IPS-NIHi7 (cell line): ENCODE measurements around the gene OR4D10.
"Not testable (repeated sequence)": the region's sequence is repeated elsewhere in the genome, so short reads cannot be mapped to it uniquely, and the experiment has no call there.

ENCODE experiments used
- DNase-seq: peaks from one replicate; pipeline ENCODE4 v3.0.0; 2012; ENCODE audit warnings: mixed read lengths; ENCODE audit errors: extremely low spot score

Gene OR4D10

DNA sequence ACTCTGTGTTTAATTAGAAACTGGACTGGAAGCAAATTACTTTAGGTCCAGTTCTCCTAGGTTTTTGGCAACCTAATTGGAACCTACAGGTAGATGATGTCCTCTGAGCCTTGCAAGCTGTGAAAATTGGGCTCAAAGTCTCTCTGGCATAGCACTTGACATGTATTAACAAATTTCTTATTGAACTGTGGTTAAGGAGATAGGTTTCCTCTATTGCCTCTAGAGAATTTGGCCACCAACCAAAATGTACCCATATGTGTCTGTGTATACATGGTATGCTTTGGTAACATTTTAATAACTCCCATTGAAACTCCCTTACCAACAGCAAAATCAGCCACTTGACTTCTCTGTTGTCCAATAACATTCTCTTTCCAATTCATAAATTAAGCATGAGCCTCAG lies at the start of gene OR4D10:
OR4D10 (plus strand) TSS at position 301 of the 400 bp plus-strand sequence. CDS start 4,115 bp downstream, outside the sequence.
- no peak for DNase-seq

DNA sequence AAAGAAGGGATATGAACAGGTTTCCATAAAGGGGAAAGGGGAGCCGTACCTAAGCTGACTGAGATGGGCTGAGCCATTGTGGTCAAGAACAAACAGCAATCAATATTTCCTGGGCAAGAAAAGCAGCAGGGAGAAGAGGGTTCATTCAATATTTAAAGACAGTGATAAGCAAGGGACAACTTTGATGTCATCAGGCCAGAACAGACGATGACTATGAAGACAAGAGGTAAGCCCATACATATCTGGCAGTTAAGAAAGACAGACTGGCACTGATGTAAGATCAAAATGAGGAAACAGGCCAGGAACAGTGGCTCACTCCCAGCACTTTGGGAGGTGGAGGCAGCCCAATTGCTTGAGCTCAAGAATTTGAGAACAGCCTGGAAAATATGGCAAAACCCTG lies 49.3 kb upstream of the OR4D10 start:
- no peak for DNase-seq

DNA sequence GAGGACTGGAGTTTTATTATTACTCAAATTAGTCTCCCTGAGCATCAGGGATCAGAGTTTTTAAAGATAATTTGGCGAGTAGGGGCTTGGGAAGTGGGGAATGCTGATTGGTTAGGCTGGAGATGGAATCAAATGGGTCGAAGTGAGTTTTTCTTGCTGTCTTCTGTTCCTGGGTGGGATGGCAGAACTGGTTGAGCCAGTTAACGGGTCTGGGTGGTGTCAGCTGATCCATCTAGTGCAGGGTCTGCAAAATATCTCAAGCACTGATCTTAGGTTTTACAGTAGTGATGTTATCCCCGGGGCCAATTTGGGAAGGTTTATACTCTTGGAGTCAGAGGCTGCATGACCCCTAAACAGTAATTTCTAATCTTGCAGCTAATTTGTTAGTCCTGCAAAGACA lies 48.0 kb upstream of the OR4D10 start:
- no peak for DNase-seq

DNA sequence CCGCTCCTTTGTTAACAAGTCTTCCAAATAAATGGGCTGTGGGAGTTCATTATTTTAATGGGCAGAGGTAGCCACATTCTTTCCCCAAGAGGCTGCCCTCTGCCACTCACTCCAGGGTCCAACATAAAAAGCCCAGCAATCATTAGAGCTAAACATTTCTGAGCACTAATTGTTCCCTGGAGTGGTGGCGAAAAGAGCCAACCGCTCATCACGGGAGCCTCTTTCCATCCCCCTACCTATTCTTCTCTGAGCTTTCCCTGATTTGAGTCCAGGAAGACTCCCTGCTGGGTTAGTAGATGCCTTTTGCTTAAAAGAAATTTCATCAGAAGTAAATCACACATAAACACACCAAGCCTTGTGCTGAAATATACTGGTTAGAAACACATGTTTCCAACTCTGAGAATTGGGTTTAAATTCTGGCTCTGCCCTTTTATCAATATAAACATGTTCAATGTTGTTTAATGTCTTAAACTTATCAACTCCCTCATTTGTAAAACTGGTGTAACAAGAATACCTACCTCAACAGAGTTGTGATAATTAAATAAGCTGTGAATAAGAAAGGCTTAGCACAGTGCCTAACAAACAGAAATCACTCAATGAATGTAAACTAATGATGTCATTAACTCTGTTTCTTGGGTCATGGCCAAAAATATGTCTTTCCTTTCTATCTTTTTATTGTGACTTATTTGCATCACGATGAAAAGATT lies 46.6 kb upstream of the OR4D10 start, which contains the start of gene OR5A2:
OR5A2 (minus strand) TSS at position 53 of the 707 bp plus-strand sequence. CDS start 3,460 bp downstream, outside the sequence.
- peak; percentile 63 for DNase-seq

DNA sequence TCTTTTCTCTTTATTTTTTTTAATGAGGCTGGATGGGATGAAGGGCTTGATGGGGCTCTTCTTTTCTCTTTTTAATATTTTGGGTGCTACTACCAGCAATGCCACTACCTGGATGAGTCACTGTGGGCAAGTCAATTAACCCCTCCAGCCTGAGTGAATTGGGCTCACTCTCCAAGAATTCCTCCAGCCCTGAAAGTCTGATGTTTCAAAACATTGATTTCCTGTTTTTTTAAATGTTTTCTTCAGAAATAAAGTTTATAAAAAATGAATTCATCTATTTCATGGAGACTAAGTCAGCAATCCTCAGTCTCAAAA lies 46.1 kb upstream of the OR4D10 start:
- no peak for DNase-seq

DNA sequence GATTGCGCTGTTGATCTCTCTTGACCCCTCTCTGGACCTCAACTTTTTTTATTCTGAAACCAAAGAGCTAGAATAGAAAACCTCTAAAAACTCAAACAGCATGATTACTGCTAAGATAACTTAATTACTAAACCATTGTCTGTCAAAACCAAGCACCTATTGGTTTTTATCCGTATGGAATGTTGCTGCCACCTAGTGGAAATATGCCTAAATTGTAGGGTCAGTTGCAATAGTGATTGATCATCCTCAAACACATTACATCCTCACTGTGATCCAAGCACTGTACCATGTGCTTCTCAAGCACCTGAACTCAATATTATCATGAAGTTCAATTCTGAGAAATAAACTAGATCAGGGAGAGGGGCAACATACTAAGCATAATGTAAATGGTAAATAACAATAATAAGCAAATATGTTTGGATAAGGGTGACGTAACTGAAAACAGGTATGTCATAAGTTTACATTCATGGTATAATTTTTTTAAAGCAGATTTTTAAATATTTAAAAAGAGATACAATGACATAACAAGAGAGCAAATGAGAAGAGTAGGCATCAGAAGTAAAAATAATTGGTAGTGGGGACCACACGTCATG lies 43.1 kb upstream of the OR4D10 start:
- peak; percentile 66 for DNase-seq

DNA sequence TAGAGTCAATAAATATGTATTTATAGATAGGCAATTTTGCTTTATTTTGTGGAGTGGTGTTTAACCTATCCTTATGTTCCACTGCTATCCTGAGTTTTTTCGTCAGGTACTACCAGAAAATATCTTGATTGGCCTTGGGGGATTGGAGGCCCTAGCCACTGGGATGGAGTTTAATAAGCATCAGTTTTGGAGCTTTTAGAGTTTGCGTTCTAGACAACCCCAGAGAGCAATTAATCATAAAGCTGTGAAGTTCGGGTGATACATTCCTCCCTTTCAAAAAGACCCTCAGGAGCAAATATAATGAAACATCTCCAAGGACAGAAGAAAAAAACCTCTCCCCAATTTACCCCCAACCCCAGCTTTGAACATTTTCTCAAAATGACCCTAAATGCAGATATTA lies 36.9 kb upstream of the OR4D10 start, which contains the start of gene OR5A1:
OR5A1 (plus strand) TSS at position 301 of the 400 bp plus-strand sequence. CDS start 6,700 bp downstream, outside the sequence.
- no peak for DNase-seq

DNA sequence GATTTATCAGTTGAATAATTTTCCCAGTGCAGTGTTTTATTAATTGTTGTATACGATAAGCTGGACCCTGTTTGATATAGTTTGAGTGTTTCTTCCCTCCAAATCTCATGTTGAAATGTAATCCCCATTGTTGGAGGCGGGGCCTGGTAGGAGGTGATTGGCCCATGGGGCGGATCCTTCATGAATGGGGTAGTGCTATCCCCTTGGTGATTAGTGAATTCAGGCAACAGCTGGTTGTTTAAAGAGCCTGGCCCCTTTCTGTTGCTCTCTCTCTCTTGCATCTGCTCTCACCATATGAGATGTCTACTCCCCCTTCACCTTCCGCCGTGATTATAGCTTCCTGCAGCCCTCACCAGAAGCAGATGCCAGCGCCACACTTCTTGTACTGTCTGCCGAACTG lies 35.3 kb upstream of the OR4D10 start:
- DNase-seq: no peak

DNA sequence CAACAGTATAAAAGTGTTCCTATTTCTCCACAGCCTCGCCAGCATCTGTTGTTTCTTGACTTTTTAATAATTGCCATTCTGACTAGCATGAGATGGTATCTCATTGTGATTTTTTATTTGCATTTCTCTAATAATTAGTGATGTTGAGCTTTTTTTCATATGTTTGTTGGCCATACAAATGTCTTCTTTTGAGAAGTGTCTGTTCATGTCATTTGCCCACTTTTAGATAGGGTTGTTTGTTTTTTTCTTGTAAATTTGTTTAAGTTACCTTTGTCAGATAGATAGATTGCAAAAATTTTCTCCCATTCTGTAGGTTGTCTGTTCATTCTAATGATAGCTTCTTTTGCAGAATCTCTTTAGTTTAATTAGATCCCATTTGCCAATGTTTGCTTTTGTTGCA lies 27.5 kb upstream of the OR4D10 start:
- not testable (repeated sequence) for DNase-seq

DNA sequence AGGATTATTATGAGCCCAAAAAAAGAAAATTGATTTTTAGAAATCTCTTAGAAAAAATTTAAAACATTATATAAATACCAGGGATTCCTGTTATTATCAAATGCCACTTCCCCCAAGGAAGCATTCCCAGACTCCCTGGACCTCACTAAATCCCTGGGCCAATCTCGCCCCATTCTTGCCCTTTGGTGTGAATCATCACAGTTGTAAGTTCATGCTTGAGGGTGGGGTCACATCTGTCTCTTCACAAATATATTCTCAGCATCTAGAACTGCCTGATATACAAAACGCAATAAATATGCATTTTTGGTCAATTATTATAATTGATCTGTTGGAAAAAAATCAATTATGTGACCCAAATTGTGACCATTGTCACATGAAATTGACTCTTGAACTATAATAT lies 24.6 kb upstream of the OR4D10 start:
- no peak for DNase-seq

DNA sequence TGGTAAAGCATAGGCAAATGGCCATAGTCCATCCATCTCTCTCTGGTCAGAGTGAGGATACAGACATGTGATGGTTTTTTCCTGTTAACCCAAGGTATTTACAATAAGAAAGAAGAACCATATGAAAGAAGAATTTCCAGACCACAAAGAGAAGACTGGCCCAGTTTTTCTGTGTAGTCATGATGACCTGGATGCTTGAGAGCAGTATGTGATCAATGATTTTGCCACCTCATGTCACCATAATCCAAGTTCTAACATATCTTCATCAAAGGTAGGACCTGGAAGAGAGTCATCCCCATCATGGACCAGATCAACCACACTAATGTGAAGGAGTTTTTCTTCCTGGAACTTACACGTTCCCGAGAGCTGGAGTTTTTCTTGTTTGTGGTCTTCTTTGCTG lies 16.5 kb upstream of the OR4D10 start, which contains the start of gene OR4D6:
OR4D6 (plus strand) TSS at position 301 of the 400 bp plus-strand sequence; CDS start at position 301, 0 bp downstream.
- no peak for DNase-seq

DNA sequence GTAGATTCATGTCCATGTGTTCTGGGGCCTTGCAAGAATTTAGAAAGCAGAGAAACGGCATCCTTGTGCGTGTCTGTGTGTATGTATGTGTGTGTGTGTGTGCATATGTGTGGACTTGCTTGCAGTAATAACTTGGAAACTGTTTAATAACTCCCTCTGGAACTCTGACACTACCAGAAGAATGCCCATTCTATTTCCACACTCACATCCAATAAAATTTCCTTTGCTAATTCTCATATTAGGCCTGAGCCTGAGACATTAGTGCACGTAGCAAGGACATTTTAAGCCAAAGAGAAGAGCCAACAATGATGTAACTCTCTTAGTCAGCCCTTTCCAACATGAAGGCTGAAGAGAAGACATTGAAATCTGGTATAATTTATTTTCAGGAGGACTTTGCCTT lies 13.2 kb upstream of the OR4D10 start:
- no peak for DNase-seq

DNA sequence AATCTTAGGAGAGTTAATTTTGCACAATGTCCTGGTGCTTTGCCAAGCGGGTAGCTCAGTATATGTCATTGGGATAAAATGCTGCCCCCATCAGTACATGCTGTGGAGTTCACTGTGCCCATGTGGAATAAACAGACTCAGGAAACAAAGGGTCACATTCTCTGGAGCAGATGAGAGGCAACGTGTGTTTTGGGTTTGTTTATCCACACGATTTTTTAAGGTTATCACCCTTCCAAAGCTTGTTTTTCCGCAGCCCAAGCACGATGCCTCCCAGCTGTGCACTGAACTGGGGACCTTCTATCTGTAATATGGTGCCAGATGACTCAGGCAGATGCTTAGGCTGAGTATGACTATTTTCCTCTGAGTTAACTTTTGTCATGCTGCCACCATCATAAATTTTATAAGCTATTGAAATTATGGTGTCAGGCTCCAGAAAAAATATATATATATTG lies 9.9 kb upstream of the OR4D10 start:
- peak; percentile 19 for DNase-seq

DNA sequence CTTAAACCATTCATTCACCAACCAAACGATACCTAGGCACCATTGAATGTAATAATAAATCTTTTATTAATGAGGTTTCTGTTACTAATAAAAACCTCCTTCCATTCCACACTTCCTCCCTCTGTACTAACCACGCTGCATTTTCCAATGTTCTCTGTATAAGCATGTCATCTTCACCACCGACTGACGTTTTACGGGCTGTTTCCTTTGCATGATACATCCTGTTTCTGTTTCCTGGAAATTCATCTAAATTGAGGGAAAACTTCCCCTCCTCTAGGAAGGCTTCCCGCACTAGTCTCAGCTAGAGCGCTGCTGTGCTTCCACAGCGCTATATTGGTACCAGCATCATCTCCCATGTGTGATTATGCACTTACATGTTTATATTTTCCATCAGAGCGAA lies 2.1 kb downstream of the OR4D10 start:
- no peak for DNase-seq

DNA sequence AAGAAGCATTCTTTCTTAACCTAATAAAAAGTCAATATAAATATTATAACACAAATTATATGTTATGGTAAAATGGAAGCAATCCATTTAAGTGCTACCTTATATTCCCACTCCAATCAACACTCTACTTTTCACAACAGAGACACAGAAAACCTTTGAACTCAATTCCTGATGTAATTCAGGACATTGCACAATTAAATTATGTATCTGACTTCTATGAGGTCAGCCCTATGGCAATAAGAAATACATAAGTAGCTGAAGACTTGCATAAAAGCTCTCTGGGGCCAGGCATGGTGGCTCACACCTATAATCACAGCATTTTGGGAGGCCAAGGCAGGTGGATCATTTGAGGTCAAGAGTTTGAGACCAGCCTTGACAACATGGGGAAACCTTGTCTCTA lies 6.8 kb downstream of the OR4D10 start:
- DNase-seq: no peak

DNA sequence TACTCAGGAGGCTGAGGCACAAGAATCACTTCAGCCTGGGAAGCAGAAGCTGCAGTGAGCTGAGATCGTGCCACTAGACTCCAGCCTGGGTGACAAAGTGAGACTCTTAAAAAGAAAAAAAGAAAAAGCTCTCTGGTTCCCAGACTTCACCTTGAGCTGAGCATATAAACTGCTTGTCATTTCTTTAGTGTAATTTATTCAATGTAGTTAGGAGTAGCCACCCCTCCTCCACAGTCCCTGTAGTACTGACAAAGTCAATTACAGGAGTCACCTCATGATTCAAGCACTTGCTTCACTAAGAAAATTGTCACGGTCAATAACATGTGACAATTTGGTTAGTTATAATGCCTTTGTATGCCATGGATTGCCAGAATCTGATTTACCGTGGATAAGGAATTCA lies 7.2 kb downstream of the OR4D10 start:
- DNase-seq: no peak

DNA sequence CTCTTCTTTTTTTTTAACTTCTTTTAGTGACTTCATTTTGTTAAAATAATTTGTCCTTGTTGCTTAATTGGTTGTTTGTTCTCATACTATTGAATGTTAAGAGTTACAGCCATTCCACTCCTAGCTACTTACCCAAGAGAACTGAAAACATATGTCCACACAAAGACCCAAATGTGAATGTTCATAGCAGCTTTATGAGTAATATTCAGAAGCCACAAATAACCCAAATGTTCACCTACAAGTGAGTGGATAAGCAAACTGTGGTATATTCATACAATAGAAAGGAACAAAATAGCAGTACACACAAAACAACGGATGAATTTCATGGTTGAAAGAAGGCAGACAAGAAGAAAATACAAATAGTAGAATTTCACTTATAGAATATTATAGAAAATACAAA lies 28.8 kb downstream of the OR4D10 start:
- no peak for DNase-seq

DNA sequence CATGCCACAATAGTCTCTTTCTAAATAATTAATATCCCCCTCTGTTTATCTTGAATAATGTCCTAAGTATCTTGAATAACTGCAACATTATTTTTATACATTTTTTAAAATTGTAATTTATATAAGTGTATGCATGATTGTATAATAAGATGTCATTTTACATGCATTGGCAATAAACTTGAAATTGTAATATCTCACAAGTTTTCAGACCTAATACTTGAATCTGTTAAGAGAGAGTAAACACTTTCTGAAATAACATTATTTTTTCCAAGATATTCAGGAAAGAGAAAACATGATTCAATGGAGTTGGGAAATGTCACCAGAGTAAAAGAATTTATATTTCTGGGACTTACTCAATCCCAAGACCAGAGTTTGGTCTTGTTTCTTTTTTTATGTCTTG lies 30.2 kb downstream of the OR4D10 start, which contains the start of gene OR4D11:
OR4D11 (plus strand) TSS at position 301 of the 400 bp plus-strand sequence; CDS start at position 301, 0 bp downstream.
- no peak for DNase-seq

DNA sequence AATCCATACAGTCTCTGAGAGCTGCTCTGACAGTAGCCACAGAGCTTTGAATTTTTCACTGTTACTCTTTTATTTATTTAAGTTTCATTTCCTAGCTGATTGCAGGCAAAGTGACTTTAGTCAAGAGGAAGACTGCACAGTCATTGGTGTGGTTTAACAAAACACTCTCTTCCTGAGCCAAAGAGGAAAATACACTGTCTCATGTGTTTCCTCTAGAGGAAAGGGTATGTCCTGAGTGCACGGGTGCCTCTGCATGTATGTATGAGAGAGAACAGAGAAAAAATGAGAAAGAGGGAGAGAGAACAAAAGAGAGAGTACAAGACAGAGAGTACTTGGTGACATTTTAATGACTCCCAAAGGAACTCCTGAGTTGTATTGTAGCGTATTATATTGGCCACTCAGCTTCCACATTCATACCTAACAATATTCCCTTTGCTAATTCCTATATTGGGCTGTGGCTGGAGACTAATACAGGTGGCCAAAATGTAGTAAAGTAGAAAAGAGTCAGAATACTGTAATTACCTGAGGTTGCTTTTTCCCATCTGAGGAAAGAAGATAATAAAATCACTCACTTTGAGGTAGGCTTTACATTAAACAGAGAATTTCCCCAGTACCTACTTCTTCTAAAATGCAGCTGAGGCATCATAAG lies 38.0 kb downstream of the OR4D10 start, which contains the start of gene OR4D9:
OR4D9 (plus strand) TSS at position 599 of the 649 bp plus-strand sequence. CDS start 3,374 bp downstream, outside the sequence.
- DNase-seq: no peak

DNA sequence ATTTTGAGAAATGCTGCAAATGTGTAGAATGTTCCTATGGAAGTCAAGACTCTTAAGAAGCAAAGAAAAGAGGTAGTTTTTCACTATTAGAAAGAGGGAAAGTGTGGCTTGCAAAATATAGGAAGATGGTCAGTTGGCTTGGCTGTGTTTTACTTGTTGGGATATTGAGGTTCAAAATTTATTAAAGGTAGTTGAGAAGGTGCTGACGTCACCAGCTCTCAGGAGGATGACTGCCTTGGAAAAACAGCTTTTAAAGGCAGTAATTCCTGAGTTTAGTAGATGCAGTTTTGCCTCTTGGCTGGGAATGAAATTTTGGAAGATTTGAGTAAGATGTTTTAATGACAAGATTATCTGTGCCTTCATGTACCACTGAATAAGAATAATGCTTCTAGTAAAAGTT lies 38.6 kb downstream of the OR4D10 start:
- no peak for DNase-seq

DNA sequence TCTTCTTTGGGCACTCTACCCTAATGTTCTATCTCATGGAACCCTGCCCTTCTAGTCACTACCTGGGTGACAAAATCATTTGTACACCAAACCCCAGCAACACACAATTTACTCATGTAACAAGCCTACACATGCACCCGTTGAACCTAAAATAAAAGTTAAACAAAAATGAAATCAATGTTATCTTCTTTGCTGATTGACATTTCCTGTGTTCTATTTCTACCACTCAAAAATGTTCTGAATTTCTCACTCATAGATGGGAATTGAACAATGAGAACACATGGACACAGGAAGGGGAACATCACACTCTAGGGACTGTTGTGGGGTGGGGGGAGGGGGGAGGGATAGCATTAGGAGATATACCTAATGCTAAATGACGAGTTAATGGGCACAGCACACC lies 47.0 kb downstream of the OR4D10 start:
- DNase-seq: not testable (repeated sequence)

DNA sequence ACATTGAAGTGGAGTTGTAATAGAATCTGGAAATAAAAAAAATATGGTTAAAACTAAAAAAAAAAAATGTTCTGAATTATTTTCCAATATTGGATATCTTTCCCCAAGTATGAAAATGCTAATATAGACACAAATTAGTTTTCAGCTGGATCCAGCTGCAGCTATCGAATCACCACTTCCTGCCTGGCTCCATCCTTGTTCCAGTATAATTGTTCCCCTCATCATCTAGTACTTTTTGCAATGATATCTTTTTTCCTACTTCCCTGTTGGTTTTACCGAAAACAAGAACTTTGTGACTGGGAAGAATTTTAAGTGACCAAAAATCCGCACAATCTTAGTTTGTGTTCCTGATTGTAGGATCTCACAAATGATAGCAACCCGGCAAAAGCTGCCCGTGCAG lies 47.6 kb downstream of the OR4D10 start:
- no peak for DNase-seq
